CD4-positive, alpha-beta T cell (primary cell): ENCODE measurements around the gene DIP2C. TPM values are rescaled to one million over a fixed set of nuclear protein-coding genes. Genes with fewer than 3 reads are reported as not detected.

ENCODE experiments used
- ATAC-seq: fragments of 200-7000 bp; cut with Tn5 transposase; one replicate; pipeline ENCODE4 v1.10.0; 2022; ENCODE audit warnings: mild to moderate bottlenecking; ENCODE audit not compliant: poor library complexity
- CTCF ChIA-PET: fragments of 350-600 bp; sonication (Branson Sonifier 250); formaldehyde crosslinking; loops from one replicate; lab custom pipeline; 2021; ENCODE audit warnings: antibody characterized with exemption, inconsistent platforms; lab: Charles Lee
- POLR2A ChIA-PET: fragments of 350-600 bp; sonication (Branson Sonifier 250); formaldehyde crosslinking; loops from one replicate; lab custom pipeline; 2021; ENCODE audit warnings: antibody characterized with exemption, inconsistent platforms; lab: Charles Lee
- DNase-seq, 14 experiments: peaks; one replicate each; pipeline ENCODE4 v3.0.0-alpha.2; 2013 to 2020; ENCODE audit warnings: mixed read lengths in 2 of 14
- H3K27ac ChIP-seq, 2 donors: one replicate each; pipeline versions ENCODE4 v1.5.1 to v1.7.0; 2013; ENCODE audit warnings: low read length in 2 of 2, low read depth in 1 of 2, mild to moderate bottlenecking in 1 of 2
- H3K27me3 ChIP-seq, 2 experiments: 1 replicate in 1 of 2; 2 replicates in 1 of 2; pipeline versions ENCODE4 v1.6.1 to v1.7.0; 2013; ENCODE audit warnings: low read length in 2 of 2, control low read depth in 1 of 2, mild to moderate bottlenecking in 1 of 2, moderate library complexity in 1 of 2; ENCODE audit not compliant: insufficient read depth in 2 of 2, control insufficient read depth in 1 of 2
- H3K36me3 ChIP-seq: one replicate; pipeline ENCODE4 v1.6.1; 2013; ENCODE audit warnings: low read length, control low read depth; ENCODE audit not compliant: insufficient read depth
- H3K4me1 ChIP-seq: one replicate; pipeline ENCODE4 v1.6.1; 2013; ENCODE audit warnings: low read length, control low read depth; ENCODE audit not compliant: insufficient read depth
- H3K4me3 ChIP-seq: one replicate; pipeline ENCODE4 v1.5.1; 2013; ENCODE audit warnings: mild to moderate bottlenecking, low read length, moderate library complexity
- H3K9me3 ChIP-seq, 2 experiments: 1 replicate in 1 of 2; 2 replicates in 1 of 2; pipeline versions ENCODE4 v1.6.1 to v1.7.0; 2013; ENCODE audit warnings: low read length in 2 of 2, mild to moderate bottlenecking in 2 of 2, control low read depth in 1 of 2, moderate library complexity in 1 of 2; ENCODE audit not compliant: control insufficient read depth in 1 of 2, insufficient read depth in 1 of 2
- H3K27ac Mint-ChIP-seq: one replicate; pipeline ENCODE4 v1.8.0; 2020; ENCODE audit warnings: mixed read lengths
- H3K27me3 Mint-ChIP-seq: one replicate; pipeline ENCODE4 v1.8.0; 2021; ENCODE audit warnings: mixed read lengths
- H3K36me3 Mint-ChIP-seq: one replicate; pipeline ENCODE4 v1.8.0; 2021; ENCODE audit warnings: low read depth, mixed read lengths
- H3K4me1 Mint-ChIP-seq: one replicate; pipeline ENCODE4 v1.8.0; 2021; ENCODE audit warnings: low read depth, mixed read lengths
- H3K4me3 Mint-ChIP-seq: one replicate; pipeline ENCODE4 v1.8.0; 2020; ENCODE audit warnings: mild to moderate bottlenecking, mixed read lengths
- H3K9me3 Mint-ChIP-seq: one replicate; pipeline ENCODE4 v1.8.0; 2020; ENCODE audit warnings: mixed read lengths
- intact Hi-C, 2 experiments: fragments of 100-400 bp; cut with DNase I in 1 of 2; cut with micrococcal nuclease in 1 of 2; formaldehyde crosslinking; loops; one replicate each; pipeline versions ENCODE4 v1.15.1 to v1.9.0; 2023 to 2025; cut with DNase I, micrococcal nuclease
- total RNA-seq, 174 experiments: library from RNA in 2 of 174; stranded (reverse) in 2 of 174; gene quantifications; one replicate each; pipeline ENCODE4 v1.2.3 and lab custom pipeline; 2021 to 2026
- TF ChIP-seq, protein P1 (sequence below): fragments of 200-600 bp; IDR thresholded peaks from one replicate; pipeline ENCODE4 v1.8.0; 2022; ENCODE audit warnings: antibody characterized with exemption, mild to moderate bottlenecking

DIP2C gene
- total RNA-seq, 2 experiments from 2014 or later, result 4.1 TPM

DNA sequence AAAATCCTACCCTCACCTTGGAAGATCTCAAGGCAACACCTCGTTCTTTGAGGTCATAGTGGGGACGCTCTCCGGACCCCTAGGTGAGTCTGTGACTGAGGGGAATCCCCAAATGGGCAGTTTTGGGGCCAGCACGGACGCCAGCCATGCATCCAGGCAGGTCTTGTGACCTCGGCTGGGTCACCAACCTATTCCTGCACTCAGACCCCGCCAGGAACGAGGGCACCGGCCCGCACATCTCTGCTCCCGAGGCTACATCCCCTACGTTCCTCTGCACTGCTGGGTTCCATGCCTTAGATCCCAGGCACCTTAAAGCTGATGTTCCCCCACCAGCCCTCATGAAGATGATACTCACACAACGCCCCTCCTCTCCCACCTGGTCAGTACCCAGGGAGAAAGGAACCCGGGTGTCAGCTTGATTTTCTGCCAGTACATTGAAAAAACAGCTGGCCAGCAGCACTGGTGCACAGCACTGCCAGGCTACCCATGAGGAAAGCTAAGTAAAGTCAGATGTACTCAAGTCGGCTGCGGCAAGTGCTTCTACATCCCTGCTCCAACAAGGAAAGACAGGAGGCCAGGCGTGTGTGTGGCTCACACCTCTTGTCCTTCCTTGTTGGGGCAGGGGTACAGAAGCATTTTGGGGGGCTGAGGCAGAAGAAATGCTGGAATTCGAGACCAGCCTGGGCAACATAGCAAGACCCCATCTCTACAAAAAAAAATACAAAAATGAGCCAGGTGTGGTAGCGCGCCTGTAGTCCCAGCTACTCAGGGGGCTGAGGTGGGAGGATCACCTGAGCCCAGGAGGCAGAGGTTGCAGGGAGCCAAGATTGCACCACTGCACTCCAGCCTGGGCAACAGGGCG, 48.1 kb downstream of the DIP2C start:
- Histone ChIP-seq H3K36me3 (no peaks in the 10 kb centered on the region), H3K4me1 (no peaks in the 10 kb centered on the region), H3K27me3 (peaks cover 0 to 4% of the 10 kb centered on the region in 2 experiments), H3K9me3 (peaks cover 0 to 27% of the 10 kb centered on the region in 2 experiments), H3K27ac (no peak overlapping the region), H3K4me3 (no peak overlapping the region)
- Mint-ChIP-seq H3K4me1 (no peaks in the 10 kb centered on the region), H3K27ac (no peak overlapping the region), H3K9me3 (no peaks in the 10 kb centered on the region), H3K27me3 (peaks cover 13% of the 10 kb centered on the region), H3K4me3 (no peak overlapping the region), H3K36me3 (no peaks in the 10 kb centered on the region)
- ChIA-PET CTCF (no interaction called here), POLR2A (no interaction called here)
- TF ChIP-seq, protein P1, sequence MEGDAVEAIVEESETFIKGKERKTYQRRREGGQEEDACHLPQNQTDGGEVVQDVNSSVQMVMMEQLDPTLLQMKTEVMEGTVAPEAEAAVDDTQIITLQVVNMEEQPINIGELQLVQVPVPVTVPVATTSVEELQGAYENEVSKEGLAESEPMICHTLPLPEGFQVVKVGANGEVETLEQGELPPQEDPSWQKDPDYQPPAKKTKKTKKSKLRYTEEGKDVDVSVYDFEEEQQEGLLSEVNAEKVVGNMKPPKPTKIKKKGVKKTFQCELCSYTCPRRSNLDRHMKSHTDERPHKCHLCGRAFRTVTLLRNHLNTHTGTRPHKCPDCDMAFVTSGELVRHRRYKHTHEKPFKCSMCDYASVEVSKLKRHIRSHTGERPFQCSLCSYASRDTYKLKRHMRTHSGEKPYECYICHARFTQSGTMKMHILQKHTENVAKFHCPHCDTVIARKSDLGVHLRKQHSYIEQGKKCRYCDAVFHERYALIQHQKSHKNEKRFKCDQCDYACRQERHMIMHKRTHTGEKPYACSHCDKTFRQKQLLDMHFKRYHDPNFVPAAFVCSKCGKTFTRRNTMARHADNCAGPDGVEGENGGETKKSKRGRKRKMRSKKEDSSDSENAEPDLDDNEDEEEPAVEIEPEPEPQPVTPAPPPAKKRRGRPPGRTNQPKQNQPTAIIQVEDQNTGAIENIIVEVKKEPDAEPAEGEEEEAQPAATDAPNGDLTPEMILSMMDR, result no peak
- intact Hi-C loops, result no loop called here
- ATAC-seq, result no peak
- DNase-seq, result no peak

DNA sequence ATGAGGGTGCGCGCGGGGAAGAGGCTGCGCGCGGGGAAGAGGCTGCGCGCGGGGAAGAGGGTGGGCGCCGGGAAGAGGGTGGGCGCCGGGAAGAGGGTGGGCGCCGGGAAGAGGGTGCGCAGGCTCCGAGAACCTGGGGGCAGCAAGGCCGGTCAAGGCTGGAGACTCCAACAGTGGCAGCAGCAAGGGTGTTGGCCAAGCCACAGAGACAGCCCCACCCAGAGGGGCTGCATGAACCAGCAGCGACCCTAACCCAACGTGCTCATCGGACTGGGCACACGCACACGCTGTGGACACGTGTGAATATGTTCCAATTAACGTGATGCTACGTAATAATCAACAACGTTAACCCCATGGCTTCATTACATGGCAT, 48.8 kb downstream of the DIP2C start:
- Mint-ChIP-seq H3K9me3 (no peaks in the 10 kb centered on the region), H3K4me1 (no peaks in the 10 kb centered on the region), H3K27ac (no peak overlapping the region), H3K27me3 (peaks cover 19% of the 10 kb centered on the region), H3K4me3 (no peak overlapping the region), H3K36me3 (no peaks in the 10 kb centered on the region)
- TF ChIP-seq, protein P1, result no peak
- no peak overlapping the region for H3K4me3 ChIP-seq
- DNase-seq, result no peak
- ATAC-seq, result no peak
- ChIA-PET POLR2A (no interaction called here), CTCF (no interaction called here)
- peaks cover 0 to 4% of the 10 kb centered on the region in 2 experiments for H3K27me3 ChIP-seq
- H3K36me3 ChIP-seq, result no peaks in the 10 kb centered on the region
- intact Hi-C loops, result no loop called here
- H3K4me1 ChIP-seq, result no peaks in the 10 kb centered on the region
- H3K9me3 ChIP-seq, result peaks cover 0 to 23% of the 10 kb centered on the region in 2 experiments
- no peak overlapping the region for H3K27ac ChIP-seq

DNA sequence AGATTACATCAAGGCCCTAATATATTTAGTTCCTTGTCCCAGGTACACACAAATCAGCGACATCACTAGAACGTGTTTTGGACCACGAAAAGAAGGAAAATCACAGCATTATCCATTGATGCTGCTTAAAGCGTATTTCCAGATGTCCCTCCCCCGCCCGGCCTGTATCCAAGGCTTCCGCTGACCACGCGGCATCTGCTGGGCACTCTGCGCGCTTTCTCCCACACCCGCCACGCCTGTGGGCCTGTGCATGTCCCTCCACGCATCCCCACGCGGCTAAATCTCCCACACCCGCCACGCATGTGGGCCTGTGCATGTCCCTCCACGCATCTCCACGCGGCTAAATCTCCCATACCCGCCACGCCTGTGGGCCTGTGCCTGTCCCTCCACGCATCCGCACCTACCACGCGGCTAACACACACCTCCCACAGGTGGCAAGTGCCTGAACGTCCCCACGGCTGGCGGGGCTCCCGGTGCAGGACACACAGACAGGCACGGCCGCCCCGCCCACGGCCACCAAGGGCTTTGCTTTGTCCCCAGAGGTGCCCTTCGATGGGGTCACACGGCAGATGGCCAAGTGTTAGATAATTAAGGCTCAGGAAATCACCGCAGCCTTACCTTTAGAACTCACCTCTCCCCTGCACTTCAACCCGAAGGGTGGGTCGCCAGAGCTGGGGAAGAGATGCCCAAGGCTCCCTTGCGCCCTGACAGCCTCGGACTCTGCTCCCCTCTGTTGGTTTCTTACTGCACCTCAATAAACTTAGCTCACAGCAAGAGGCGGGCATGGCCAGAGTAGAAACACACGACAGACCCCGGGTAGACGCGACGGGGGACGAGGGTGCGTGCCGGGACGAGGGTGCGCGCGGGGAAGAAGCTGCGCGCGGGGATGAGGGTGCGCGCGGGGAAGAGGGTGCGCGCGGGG, 49.5 kb downstream of the DIP2C start:
- no peaks in the 10 kb centered on the region for H3K36me3 ChIP-seq
- ChIA-PET CTCF (no interaction called here), POLR2A (no interaction called here)
- H3K4me3 Mint-ChIP-seq, result no peak overlapping the region
- no peak overlapping the region for H3K27ac Mint-ChIP-seq
- no peaks in the 10 kb centered on the region for H3K4me1 ChIP-seq
- H3K36me3 Mint-ChIP-seq, result no peaks in the 10 kb centered on the region
- H3K27me3 ChIP-seq, result peaks cover 2 to 7% of the 10 kb centered on the region in 2 experiments
- H3K9me3 Mint-ChIP-seq, result no peaks in the 10 kb centered on the region
- peaks cover 0 to 21% of the 10 kb centered on the region in 2 experiments for H3K9me3 ChIP-seq
- DNase-seq (no peak), ATAC-seq (no peak)
- TF ChIP-seq, protein P1, result no peak
- no peaks in the 10 kb centered on the region for H3K4me1 Mint-ChIP-seq
- no peak overlapping the region for H3K4me3 ChIP-seq
- intact Hi-C loops, result no loop called here
- H3K27me3 Mint-ChIP-seq, result peaks cover 19% of the 10 kb centered on the region
- no peak overlapping the region for H3K27ac ChIP-seq
